Activated CD4-positive, alpha-beta memory T cell treated with anti-CD3 and anti-CD28 coated beads, Interleukin-2, amount 10 ng/mL, durations not matched to agents 7 days and 5 days (primary cell): Measurements from ENCODE around the gene CDC42BPA. TPM values are rescaled to one million over a fixed set of nuclear protein-coding genes. Genes with fewer than 3 reads are reported as not detected.

Experiments used
- CTCF ChIA-PET: fragments of 350-600 bp; sonication (Branson Sonifier 250); formaldehyde crosslinking; loops from one replicate; lab custom pipeline; 2021; ENCODE audit warnings: antibody characterized with exemption, inconsistent platforms; lab: Charles Lee
- POLR2A ChIA-PET: fragments of 350-600 bp; sonication (Branson Sonifier 250); formaldehyde crosslinking; loops from one replicate; lab custom pipeline; 2021; ENCODE audit warnings: antibody characterized with exemption; lab: Charles Lee
- DNase-seq: peaks from one replicate; pipeline ENCODE4 v3.0.0-alpha.2; 2020
- H3K27ac Mint-ChIP-seq: one replicate; pipeline ENCODE4 v1.8.0; 2021; ENCODE audit warnings: mild to moderate bottlenecking, mixed read lengths
- H3K27me3 Mint-ChIP-seq: one replicate; pipeline ENCODE4 v1.8.0; 2021; ENCODE audit warnings: mixed read lengths
- H3K36me3 Mint-ChIP-seq: one replicate; pipeline ENCODE4 v1.8.0; 2021; ENCODE audit warnings: low read depth, mixed read lengths
- H3K4me1 Mint-ChIP-seq: one replicate; pipeline ENCODE4 v1.8.0; 2021; ENCODE audit warnings: mixed read lengths
- H3K4me3 Mint-ChIP-seq: one replicate; pipeline ENCODE4 v1.8.0; 2021; ENCODE audit warnings: mild to moderate bottlenecking, mixed read lengths
- H3K9me3 Mint-ChIP-seq: one replicate; pipeline ENCODE4 v1.8.0; 2021; ENCODE audit warnings: mixed read lengths
- total RNA-seq, 2 experiments: library from RNA; stranded (reverse); gene quantifications; one replicate each; pipeline ENCODE4 v1.2.3, GENCODE V29; 2021

Gene CDC42BPA
- total RNA-seq, 2 experiments from 2014 or later, result 3.1 TPM

DNA sequence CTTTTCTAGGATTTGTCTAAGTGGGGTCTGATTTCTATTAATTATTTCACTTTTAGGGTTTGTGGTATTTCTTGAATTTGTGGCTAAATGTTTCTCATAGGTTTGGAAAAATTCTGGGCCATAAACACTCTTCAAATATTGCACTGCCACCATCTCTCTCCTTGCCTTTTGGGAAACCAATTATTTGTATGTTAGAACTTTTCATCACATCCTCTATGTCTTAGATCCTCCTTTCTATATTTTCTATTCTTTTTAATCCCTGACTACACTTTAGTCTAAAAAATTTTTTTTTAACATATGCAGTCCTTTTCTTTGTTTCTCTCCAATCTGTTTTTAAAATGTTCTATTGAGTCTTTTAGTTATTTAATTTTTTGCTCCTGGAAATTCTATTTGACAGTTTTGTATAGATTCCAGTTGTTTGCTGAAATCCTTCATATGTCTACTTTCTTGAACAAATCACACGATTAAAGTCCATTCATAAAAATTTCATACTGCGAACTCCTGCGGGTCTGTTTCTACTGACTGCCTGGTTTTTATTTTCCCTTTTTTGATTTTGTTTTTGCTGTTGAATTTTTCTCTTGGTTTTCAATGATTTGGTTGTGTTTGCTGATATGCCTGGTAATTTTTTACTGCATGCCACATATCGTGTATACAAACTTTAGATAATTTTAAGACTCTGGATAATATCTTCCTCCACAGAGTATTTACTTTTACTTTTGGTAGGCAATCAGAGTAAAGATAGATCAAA is 235.1 kb downstream of the CDC42BPA start:
- no peak for DNase-seq
- Mint-ChIP-seq H3K4me1 (no peaks in the 10 kb centered on the region), H3K27ac (no peak overlapping the region), H3K9me3 (no peaks in the 10 kb centered on the region), H3K27me3 (peaks cover 2% of the 10 kb centered on the region), H3K36me3 (no peaks in the 10 kb centered on the region), H3K4me3 (no peak overlapping the region)
- ChIA-PET CTCF (no interaction called here), POLR2A (no interaction called here)

- H3K4me3 Mint-ChIP-seq, result no peak overlapping the region
- H3K4me1 Mint-ChIP-seq, result peaks cover 3% of the 10 kb centered on the region
- H3K27ac Mint-ChIP-seq, result no peak overlapping the region
- ChIA-PET POLR2A (no interaction called here), CTCF (interaction anchor here (1.0 kb wide), 1 partner anchor 166 kb away, joined by 3 read pairs; no protein-coding TSS in a partner anchor)
- H3K36me3 Mint-ChIP-seq, result no peaks in the 10 kb centered on the region
- no peak for DNase-seq
- H3K9me3 Mint-ChIP-seq, result no peaks in the 10 kb centered on the region
- H3K27me3 Mint-ChIP-seq, result peaks cover 9% of the 10 kb centered on the region
Observed at GRCh38 chr1:227077783-227078182, 240.5 kb downstream of the CDC42BPA start.

DNA sequence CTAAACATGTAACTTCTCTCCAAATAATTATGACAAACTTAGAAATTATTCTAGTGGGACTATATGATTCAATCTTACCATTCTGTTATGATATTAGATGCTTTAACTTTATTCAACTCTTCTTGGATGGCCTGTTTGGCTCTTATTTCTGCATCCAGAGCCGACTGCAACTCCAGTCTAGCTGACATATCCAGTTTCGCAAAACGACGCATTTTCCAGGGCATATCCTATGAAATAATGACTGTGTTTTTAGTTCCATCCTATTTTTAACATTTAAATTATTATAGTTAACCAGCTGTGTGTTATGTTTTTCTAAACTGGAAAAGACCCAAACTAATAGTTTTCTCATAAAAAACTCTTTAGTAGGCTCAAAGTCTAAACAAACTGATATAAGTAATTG is 244.5 kb downstream of the CDC42BPA start:
- no peak overlapping the region for H3K4me3 Mint-ChIP-seq
- H3K27me3 Mint-ChIP-seq, result peaks cover 7% of the 10 kb centered on the region
- DNase-seq, result no peak
- H3K27ac Mint-ChIP-seq, result no peak overlapping the region
- no peaks in the 10 kb centered on the region for H3K9me3 Mint-ChIP-seq
- POLR2A ChIA-PET, result no interaction called here
- CTCF ChIA-PET, result no interaction called here
- peaks cover 5% of the 10 kb centered on the region for H3K4me1 Mint-ChIP-seq
- H3K36me3 Mint-ChIP-seq, result no peaks in the 10 kb centered on the region

DNA sequence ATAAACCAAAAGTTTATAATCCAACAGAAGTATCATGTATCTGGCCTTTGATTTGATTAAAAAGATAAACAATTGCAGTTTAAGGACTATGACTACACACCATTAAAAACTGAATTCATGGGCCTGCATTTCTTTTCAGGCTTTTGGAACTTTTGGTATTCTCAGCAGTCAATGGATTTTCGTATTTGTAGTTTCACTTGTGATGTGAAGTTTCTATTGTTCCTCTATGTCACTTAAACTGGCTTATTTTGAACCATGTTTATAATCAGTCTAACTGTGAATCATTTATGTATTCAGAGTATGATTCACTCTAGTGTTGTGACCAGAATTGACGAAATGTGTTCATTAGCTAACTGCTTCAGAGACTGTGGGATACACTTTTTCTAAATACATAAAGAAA is 245.3 kb downstream of the CDC42BPA start:
- no peak overlapping the region for H3K27ac Mint-ChIP-seq
- DNase-seq, result no peak
- CTCF ChIA-PET, result interaction anchor here (0.6 kb wide), 1 partner anchor 510 kb away, joined by 3 read pairs; no protein-coding TSS in a partner anchor
- H3K9me3 Mint-ChIP-seq, result no peaks in the 10 kb centered on the region
- H3K4me3 Mint-ChIP-seq, result no peak overlapping the region
- H3K27me3 Mint-ChIP-seq, result peaks cover 7% of the 10 kb centered on the region
- H3K4me1 Mint-ChIP-seq, result peaks cover 5% of the 10 kb centered on the region
- POLR2A ChIA-PET, result no interaction called here
- no peaks in the 10 kb centered on the region for H3K36me3 Mint-ChIP-seq

- POLR2A ChIA-PET, result no interaction called here
- H3K27me3 Mint-ChIP-seq, result peaks cover 7% of the 10 kb centered on the region
- H3K27ac Mint-ChIP-seq, result no peak overlapping the region
- peaks cover 5% of the 10 kb centered on the region for H3K4me1 Mint-ChIP-seq
- CTCF ChIA-PET, result no interaction called here
- no peak for DNase-seq
- H3K4me3 Mint-ChIP-seq, result no peak overlapping the region
- H3K9me3 Mint-ChIP-seq, result no peaks in the 10 kb centered on the region
- no peaks in the 10 kb centered on the region for H3K36me3 Mint-ChIP-seq
Observed at GRCh38 chr1:227071895-227072587, 246.3 kb downstream of the CDC42BPA start.

GRCh38 chr1:227070638-227071285 is 247.5 kb downstream of the CDC42BPA start:
- no peak overlapping the region for H3K4me3 Mint-ChIP-seq
- ChIA-PET POLR2A (interaction anchor here (0.6 kb wide), 1 partner anchor 257 kb away, joined by 3 read pairs; no protein-coding TSS in a partner anchor), CTCF (interaction anchor here (0.6 kb wide), 1 partner anchor 523 kb away, joined by 3 read pairs; no protein-coding TSS in a partner anchor)
- no peak overlapping the region for H3K27ac Mint-ChIP-seq
- no peaks in the 10 kb centered on the region for H3K36me3 Mint-ChIP-seq
- no peak for DNase-seq
- H3K27me3 Mint-ChIP-seq, result peaks cover 6% of the 10 kb centered on the region
- no peaks in the 10 kb centered on the region for H3K9me3 Mint-ChIP-seq
- H3K4me1 Mint-ChIP-seq, result peaks cover 5% of the 10 kb centered on the region

GRCh38 chr1:227069490-227069889 is 248.8 kb downstream of the CDC42BPA start:
- Mint-ChIP-seq H3K9me3 (no peaks in the 10 kb centered on the region), H3K36me3 (no peaks in the 10 kb centered on the region), H3K4me1 (peaks cover 5% of the 10 kb centered on the region), H3K27ac (no peak overlapping the region), H3K4me3 (no peak overlapping the region), H3K27me3 (peaks cover 10% of the 10 kb centered on the region)
- CTCF ChIA-PET, result no interaction called here
- POLR2A ChIA-PET, result no interaction called here
- DNase-seq, result no peak

GRCh38 chr1:227068883-227069282 is 249.4 kb downstream of the CDC42BPA start:
- peaks cover 5% of the 10 kb centered on the region for H3K4me1 Mint-ChIP-seq
- H3K36me3 Mint-ChIP-seq, result no peaks in the 10 kb centered on the region
- H3K4me3 Mint-ChIP-seq, result no peak overlapping the region
- H3K27ac Mint-ChIP-seq, result no peak overlapping the region
- peaks cover 10% of the 10 kb centered on the region for H3K27me3 Mint-ChIP-seq
- ChIA-PET CTCF (interaction anchor here (1.0 kb wide), 1 partner anchor 16 kb away, joined by 3 read pairs; no protein-coding TSS in a partner anchor), POLR2A (no interaction called here)
- H3K9me3 Mint-ChIP-seq, result no peaks in the 10 kb centered on the region
- no peak for DNase-seq

- no peaks in the 10 kb centered on the region for H3K4me1 Mint-ChIP-seq
- H3K9me3 Mint-ChIP-seq, result no peaks in the 10 kb centered on the region
- no peaks in the 10 kb centered on the region for H3K36me3 Mint-ChIP-seq
- ChIA-PET CTCF (no interaction called here), POLR2A (no interaction called here)
- no peak for DNase-seq
- no peak overlapping the region for H3K4me3 Mint-ChIP-seq
- peaks cover 12% of the 10 kb centered on the region for H3K27me3 Mint-ChIP-seq
- no peak overlapping the region for H3K27ac Mint-ChIP-seq
Observed at GRCh38 chr1:227066999-227067398, 251.3 kb downstream of the CDC42BPA start.

DNA sequence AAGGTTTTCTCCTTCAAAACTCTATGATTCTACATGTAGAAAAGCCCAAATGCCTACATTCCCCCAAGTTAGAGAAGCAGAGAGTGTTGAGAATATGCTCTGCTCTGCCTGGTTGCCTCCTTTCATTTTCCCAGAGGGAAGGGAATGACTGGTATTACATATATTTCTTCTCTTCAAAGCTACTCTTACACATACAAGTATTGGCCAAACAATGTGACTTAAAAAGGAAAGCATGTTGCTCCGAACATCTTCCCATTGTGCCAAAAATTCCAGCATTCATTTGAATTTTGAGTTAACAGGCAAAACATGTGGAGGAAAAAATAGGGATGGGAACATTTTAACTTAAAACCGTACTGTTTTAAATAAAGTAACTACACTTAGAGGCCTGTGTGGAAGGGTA is 253.0 kb downstream of the CDC42BPA start:
- Mint-ChIP-seq H3K27ac (no peak overlapping the region), H3K4me3 (no peak overlapping the region), H3K27me3 (peaks cover 12% of the 10 kb centered on the region), H3K4me1 (no peaks in the 10 kb centered on the region), H3K9me3 (no peaks in the 10 kb centered on the region), H3K36me3 (no peaks in the 10 kb centered on the region)
- ChIA-PET POLR2A (no interaction called here), CTCF (no interaction called here)
- no peak for DNase-seq

- Mint-ChIP-seq H3K4me1 (no peaks in the 10 kb centered on the region), H3K27ac (no peak overlapping the region), H3K9me3 (no peaks in the 10 kb centered on the region), H3K4me3 (no peak overlapping the region), H3K27me3 (peaks cover 12% of the 10 kb centered on the region), H3K36me3 (no peaks in the 10 kb centered on the region)
- CTCF ChIA-PET, result no interaction called here
- POLR2A ChIA-PET, result no interaction called here
- DNase-seq, result no peak
Observed at GRCh38 chr1:227062306-227062705, 256.0 kb downstream of the CDC42BPA start.

GRCh38 chr1:227059076-227059475 is 259.2 kb downstream of the CDC42BPA start:
- no peaks in the 10 kb centered on the region for H3K36me3 Mint-ChIP-seq
- POLR2A ChIA-PET, result no interaction called here
- H3K9me3 Mint-ChIP-seq, result no peaks in the 10 kb centered on the region
- H3K4me1 Mint-ChIP-seq, result no peaks in the 10 kb centered on the region
- no peak overlapping the region for H3K4me3 Mint-ChIP-seq
- H3K27me3 Mint-ChIP-seq, result peaks cover 5% of the 10 kb centered on the region
- DNase-seq, result no peak
- H3K27ac Mint-ChIP-seq, result no peak overlapping the region
- CTCF ChIA-PET, result no interaction called here

DNA sequence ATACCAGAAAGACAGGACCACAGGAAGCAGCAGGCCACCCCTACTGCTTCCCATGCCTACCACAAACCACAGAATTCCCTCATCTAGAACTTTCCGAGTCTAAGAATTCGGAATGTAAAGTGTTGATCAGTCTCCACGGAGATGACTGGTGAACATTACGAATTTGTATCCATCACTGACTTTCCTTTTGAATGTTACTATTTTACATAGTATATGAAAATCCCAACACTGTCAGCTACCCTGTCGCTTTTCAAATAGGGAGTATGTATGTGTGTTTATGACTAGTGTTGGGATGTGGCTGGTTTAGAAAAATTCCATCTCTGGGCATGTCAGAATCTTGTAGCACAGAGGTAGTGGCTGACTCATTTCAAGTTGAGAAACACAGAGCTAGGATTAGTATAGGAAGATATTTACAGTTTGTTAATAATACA is 260.0 kb downstream of the CDC42BPA start:
- CTCF ChIA-PET, result no interaction called here
- Mint-ChIP-seq H3K4me3 (no peak overlapping the region), H3K27ac (no peak overlapping the region), H3K4me1 (no peaks in the 10 kb centered on the region), H3K27me3 (peaks cover 5% of the 10 kb centered on the region), H3K36me3 (no peaks in the 10 kb centered on the region), H3K9me3 (no peaks in the 10 kb centered on the region)
- DNase-seq, result no peak
- POLR2A ChIA-PET, result no interaction called here
